PC-9 (cell line): Measurements from ENCODE around the gene ADCK2. TPM values are rescaled to one million over a fixed set of nuclear protein-coding genes. Genes with fewer than 3 reads are reported as not detected.

ENCODE experiments used
- BruUV-seq: library from RNA; stranded (reverse); fragments of 400-500 nt; replicated peaks from 2 replicates; lab custom pipeline; 2021; lab: Mats Ljungman, UMichigan
- CTCF ChIA-PET: fragments of 300-600 bp; sonication (Branson Sonifier 250); formaldehyde crosslinking; loops from one replicate; lab custom pipeline; 2022; ENCODE audit warnings: antibody characterized with exemption; lab: Charles Lee
- POLR2A ChIA-PET: fragments of 300-600 bp; sonication (Branson Sonifier 250); formaldehyde crosslinking; loops from one replicate; lab custom pipeline; 2022; ENCODE audit warnings: antibody characterized with exemption; ENCODE audit not compliant: unreplicated experiment; lab: Charles Lee
- DNase-seq, 2 experiments: peaks; one replicate each; pipeline versions ENCODE4 v3.0.0 to v3.0.0-alpha.2; 2015 to 2022; ENCODE audit warnings: mixed read lengths in 1 of 2
- H2AFZ ChIP-seq: fragments of 200-600 bp; sonication (generic); 2 replicates; pipeline ENCODE4 v1.8.1; 2017; ENCODE audit warnings: antibody characterized with exemption
- H3F3A ChIP-seq: fragments of 200-600 bp; sonication (generic); 2 replicates; pipeline ENCODE4 v1.8.1; 2017; ENCODE audit warnings: antibody characterized with exemption, mild to moderate bottlenecking, low read depth; ENCODE audit not compliant: insufficient read depth
- H3K27ac ChIP-seq: fragments of 200-600 bp; sonication (generic); 2 replicates; pipeline ENCODE4 v1.6.1; 2016; ENCODE audit warnings: mixed run types
- H3K27me3 ChIP-seq: fragments of 200-600 bp; sonication (generic); 2 replicates; pipeline ENCODE4 v1.6.1; 2016; ENCODE audit warnings: low read depth, mixed run types; ENCODE audit not compliant: insufficient read depth
- H3K36me3 ChIP-seq: fragments of 200-600 bp; sonication (generic); 2 replicates; pipeline ENCODE4 v1.6.1; 2016; ENCODE audit warnings: low read depth, mixed run types
- H3K4me1 ChIP-seq: fragments of 200-600 bp; sonication (generic); replicated peaks from 2 replicates; pipeline ENCODE4 v1.6.1; 2016; ENCODE audit warnings: mixed run types; ENCODE audit not compliant: insufficient read depth
- H3K4me2 ChIP-seq: fragments of 200-600 bp; sonication (generic); 2 replicates; pipeline ENCODE4 v1.6.1; 2017; ENCODE audit warnings: mixed run types
- H3K4me3 ChIP-seq: fragments of 200-600 bp; sonication (generic); 2 replicates; pipeline ENCODE4 v1.6.1; 2016; ENCODE audit warnings: mixed run types
- H3K79me2 ChIP-seq: fragments of 200-600 bp; sonication (generic); 2 replicates; pipeline ENCODE4 v1.6.1; 2017; ENCODE audit warnings: low read depth, mixed run types
- H3K9me2 ChIP-seq: fragments of 200-600 bp; sonication (generic); 2 replicates; pipeline ENCODE4 v1.8.1; 2017; ENCODE audit warnings: mild to moderate bottlenecking; ENCODE audit not compliant: insufficient read depth
- H3K9me3 ChIP-seq: fragments of 200-600 bp; sonication (generic); 2 replicates; pipeline ENCODE4 v1.8.1; 2016; ENCODE audit warnings: low read depth; ENCODE audit not compliant: insufficient read depth
- H4K20me1 ChIP-seq: fragments of 200-600 bp; sonication (generic); 2 replicates; pipeline ENCODE4 v1.8.1; 2017; ENCODE audit not compliant: insufficient read depth
- EZH2 ChIP-seq: fragments of 200-600 bp; sonication (generic); IDR thresholded peaks from 2 replicates; pipeline ENCODE4 v1.8.0; 2017; ENCODE audit warnings: antibody characterized with exemption, low read depth
- intact Hi-C: fragments of 100-400 bp; cut with micrococcal nuclease; formaldehyde crosslinking; loops from one replicate; pipeline ENCODE4 v1.10.0; 2022; ENCODE audit not compliant: unreplicated experiment
- total RNA-seq: library from RNA; stranded (reverse); gene quantifications from 2 replicates; pipeline ENCODE4 v1.2.3, GENCODE V29; 2021
- TF ChIP-seq, protein P1 (sequence below): fragments of 200-600 bp; sonication (generic); conservative IDR thresholded peaks from 2 replicates; pipeline ENCODE4 v1.6.1; 2017; ENCODE audit warnings: mixed run types, antibody characterized with exemption, mild to moderate bottlenecking, moderate library complexity

The ADCK2 gene
- total RNA-seq, 1 experiment from 2014 or later, result 35.3 TPM

- Histone ChIP-seq H3K9me2 (no peaks in the 10 kb centered on the region), H3K4me3 (no peak overlapping the region), H4K20me1 (no peaks in the 10 kb centered on the region), H3K9me3 (no peaks in the 10 kb centered on the region), H3K27me3 (no peaks in the 10 kb centered on the region), H3K36me3 (no peaks in the 10 kb centered on the region), H3K79me2 (peaks cover 19% of the 10 kb centered on the region), H3K4me1 (peaks cover 37% of the 10 kb centered on the region), H3K4me2 (no peak overlapping the region), H3K27ac (no peak overlapping the region), H2AFZ (no peak overlapping the region), H3F3A (peaks cover 31% of the 10 kb centered on the region)
- ChIA-PET CTCF (no interaction called here), POLR2A (no interaction called here)
- intact Hi-C loops, result no loop called here
- no peak for TF ChIP-seq EZH2
- TF ChIP-seq, protein P1, sequence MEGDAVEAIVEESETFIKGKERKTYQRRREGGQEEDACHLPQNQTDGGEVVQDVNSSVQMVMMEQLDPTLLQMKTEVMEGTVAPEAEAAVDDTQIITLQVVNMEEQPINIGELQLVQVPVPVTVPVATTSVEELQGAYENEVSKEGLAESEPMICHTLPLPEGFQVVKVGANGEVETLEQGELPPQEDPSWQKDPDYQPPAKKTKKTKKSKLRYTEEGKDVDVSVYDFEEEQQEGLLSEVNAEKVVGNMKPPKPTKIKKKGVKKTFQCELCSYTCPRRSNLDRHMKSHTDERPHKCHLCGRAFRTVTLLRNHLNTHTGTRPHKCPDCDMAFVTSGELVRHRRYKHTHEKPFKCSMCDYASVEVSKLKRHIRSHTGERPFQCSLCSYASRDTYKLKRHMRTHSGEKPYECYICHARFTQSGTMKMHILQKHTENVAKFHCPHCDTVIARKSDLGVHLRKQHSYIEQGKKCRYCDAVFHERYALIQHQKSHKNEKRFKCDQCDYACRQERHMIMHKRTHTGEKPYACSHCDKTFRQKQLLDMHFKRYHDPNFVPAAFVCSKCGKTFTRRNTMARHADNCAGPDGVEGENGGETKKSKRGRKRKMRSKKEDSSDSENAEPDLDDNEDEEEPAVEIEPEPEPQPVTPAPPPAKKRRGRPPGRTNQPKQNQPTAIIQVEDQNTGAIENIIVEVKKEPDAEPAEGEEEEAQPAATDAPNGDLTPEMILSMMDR, result no peak
- BruUV-seq, result no TSS peak
- DNase-seq, result no peak
These were observed 36.9 kb upstream of the ADCK2 start for GRCh38 chr7:140635816-140636215.

GRCh38 chr7:140637400-140637799 lies 35.3 kb upstream of the ADCK2 start:
- H3K9me2 ChIP-seq, result no peaks in the 10 kb centered on the region
- TF ChIP-seq EZH2, result no peak
- TF ChIP-seq, protein P1, result no peak
- no peaks in the 10 kb centered on the region for H4K20me1 ChIP-seq
- intact Hi-C loops, result no loop called here
- H3K9me3 ChIP-seq, result no peaks in the 10 kb centered on the region
- H3K4me2 ChIP-seq, result peak overlapping the region; percentile 99
- ChIA-PET CTCF (no interaction called here), POLR2A (no interaction called here)
- peaks cover 19% of the 10 kb centered on the region for H3K79me2 ChIP-seq
- H3K27me3 ChIP-seq, result no peaks in the 10 kb centered on the region
- peaks cover 42% of the 10 kb centered on the region for H3F3A ChIP-seq
- BruUV-seq, result no TSS peak
- DNase-seq, result no peak
- no peak overlapping the region for H3K4me3 ChIP-seq
- H3K4me1 ChIP-seq, result peaks cover 43% of the 10 kb centered on the region
- H2AFZ ChIP-seq, result no peak overlapping the region
- no peaks in the 10 kb centered on the region for H3K36me3 ChIP-seq
- H3K27ac ChIP-seq, result peak overlapping the region; percentile 30; the same call in 1 of the 2 replicates

DNA sequence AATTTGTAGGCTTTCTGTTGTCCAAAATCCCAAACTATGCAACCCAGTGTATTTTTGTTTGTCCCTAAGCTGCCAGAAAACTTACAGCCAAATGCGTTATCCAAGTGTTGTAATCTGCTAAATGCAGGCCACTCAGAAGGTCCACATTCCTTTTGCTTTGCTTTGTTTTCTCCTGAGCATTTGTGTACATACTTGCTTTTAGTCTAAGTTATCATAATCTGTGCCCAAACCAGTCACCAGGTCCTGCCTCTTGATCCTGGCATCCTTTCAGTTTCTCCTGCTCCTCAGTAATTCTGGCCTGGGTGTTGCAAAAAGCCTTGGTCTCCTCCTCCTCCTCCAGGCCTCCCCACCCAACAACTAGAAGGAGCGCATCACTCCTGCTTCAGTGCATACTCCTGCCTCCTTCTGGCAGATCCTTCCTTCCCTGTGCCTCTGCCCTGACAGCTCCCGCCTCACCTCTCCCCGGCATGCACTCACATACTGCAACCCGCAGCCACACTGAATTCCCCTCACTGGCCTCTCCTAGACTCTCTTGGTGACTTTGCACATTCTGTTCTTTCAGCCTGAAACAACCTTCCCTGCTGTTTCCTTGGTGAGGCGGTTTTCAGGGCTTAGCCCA lies 34.5 kb upstream of the ADCK2 start:
- Histone ChIP-seq H3K4me3 (no peak overlapping the region), H2AFZ (no peak overlapping the region), H3K4me1 (peaks cover 43% of the 10 kb centered on the region), H3K4me2 (peak overlapping the region; percentile 99), H3K36me3 (no peaks in the 10 kb centered on the region), H3K9me2 (no peaks in the 10 kb centered on the region), H3K27me3 (no peaks in the 10 kb centered on the region), H4K20me1 (no peaks in the 10 kb centered on the region), H3K79me2 (peaks cover 19% of the 10 kb centered on the region), H3K27ac (peak overlapping the region; percentile 30; the same call in 1 of the 2 replicates), H3K9me3 (no peaks in the 10 kb centered on the region), H3F3A (peaks cover 41% of the 10 kb centered on the region)
- ChIA-PET POLR2A (no interaction called here), CTCF (no interaction called here)
- TF ChIP-seq EZH2, result no peak
- TF ChIP-seq, protein P1, result no peak
- no TSS peak for BruUV-seq
- DNase-seq, result peak in 1 of 2 experiments; percentile 90
- intact Hi-C loops, result no loop called here
